KOPT-K1 (cell line): ENCODE measurements around the gene BCKDK.
"Not testable (repeated sequence)": the region's sequence is repeated elsewhere in the genome, so short reads cannot be mapped to it uniquely, and the experiment has no call there.

Experiments used
- H3K27ac ChIP-seq: fragments of 200-600 bp; sonication (generic); 2 replicates; pipeline ENCODE4 v1.5.1; 2016; ENCODE audit warnings: antibody characterized with exemption, mild to moderate bottlenecking, low read depth, low read length; ENCODE audit not compliant: poor library complexity, severe bottlenecking
- H3K36me3 ChIP-seq: fragments of 200-600 bp; sonication (generic); 2 replicates; pipeline ENCODE4 v1.5.1; 2017; ENCODE audit warnings: antibody characterized with exemption, mild to moderate bottlenecking, low read length, moderate library complexity; ENCODE audit not compliant: insufficient read depth
- H3K9me3 ChIP-seq: fragments of 200-600 bp; sonication (generic); 2 replicates; pipeline ENCODE4 v1.5.1; 2017; ENCODE audit warnings: antibody characterized with exemption, low read length, mild to moderate bottlenecking; ENCODE audit not compliant: insufficient read depth, poor library complexity, severe bottlenecking

BCKDK gene

DNA sequence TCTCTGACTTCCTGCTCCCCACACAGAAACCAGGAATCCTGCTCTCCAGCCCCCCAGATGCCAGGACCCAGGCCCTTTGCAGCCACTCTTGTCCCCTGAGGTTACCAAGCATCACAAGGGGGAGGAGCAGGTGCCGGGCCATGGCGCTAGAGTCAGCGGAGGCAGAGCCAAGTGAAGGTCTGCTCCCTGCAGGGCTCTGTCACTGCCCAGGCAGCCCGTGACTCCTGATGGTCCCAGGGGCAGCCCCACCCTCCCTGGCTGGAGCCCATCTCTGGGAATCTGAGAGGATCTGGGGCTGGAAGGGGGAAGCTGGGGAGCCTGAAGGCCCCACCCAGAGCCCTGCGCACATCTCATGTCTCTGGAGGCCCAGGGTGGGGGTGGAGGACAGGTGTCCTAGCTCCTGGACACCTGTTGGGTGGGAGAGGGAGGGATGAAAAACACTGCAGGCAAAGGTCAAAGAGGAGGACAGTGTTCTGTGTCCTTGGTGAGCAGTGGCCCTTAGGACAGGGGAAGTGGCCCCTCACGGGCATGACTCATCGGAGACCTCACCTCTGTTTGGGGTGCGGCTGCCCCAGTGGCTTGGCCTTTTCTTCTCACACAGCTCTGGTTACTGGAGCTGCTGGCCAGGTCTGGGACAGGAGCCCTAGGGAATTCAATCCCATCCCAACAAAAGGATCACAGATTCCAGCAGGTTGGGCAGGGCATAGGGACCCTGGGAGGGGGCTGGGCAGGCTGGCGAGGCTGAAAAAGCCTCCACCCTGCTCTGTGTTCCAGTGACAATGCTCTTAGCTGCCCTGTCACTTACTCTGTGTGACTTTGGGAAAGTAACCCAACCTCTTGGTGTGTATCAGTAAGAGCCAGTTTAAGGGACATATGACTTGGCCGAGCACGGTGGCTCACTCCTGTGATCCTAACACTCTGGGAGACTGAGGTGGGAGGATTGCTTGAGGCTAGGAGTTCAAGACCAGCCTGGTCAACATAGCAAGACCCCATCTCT, 42.0 kb downstream of the BCKDK start, which contains the start of gene PRSS36:
TSS of gene PRSS36 (minus strand) at position 173 of the 997 bp plus-strand sequence. CDS start at position 142, 31 bp downstream.
- no peak within 1 kb of the TSS for H3K27ac ChIP-seq

DNA sequence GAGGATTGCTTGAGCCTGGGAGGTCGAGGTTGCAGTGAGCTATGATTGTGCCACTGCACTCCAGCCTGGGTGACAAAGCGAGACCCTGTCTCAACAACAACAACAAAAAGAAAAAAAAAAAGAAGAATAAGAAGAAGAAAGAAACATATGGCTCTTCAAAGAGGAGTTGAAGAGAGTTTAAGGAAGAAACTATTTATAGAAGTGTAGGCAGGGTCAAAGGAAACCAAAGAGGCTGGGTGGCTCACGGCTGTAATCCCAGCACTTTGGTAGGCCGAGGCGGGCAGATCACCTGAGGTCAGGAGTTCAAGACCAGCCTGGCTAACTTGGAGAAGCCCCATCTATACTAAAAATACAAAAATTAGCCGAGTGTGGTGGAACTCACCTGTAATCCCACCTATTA, 42.8 kb downstream of the BCKDK start:
- not testable (repeated sequence) for H3K36me3 ChIP-seq, H3K27ac ChIP-seq, H3K9me3 ChIP-seq

More for the DNA sequence above, 42.0 kb downstream of the BCKDK start, which contains the start of gene PRSS36:
- Histone ChIP-seq H3K9me3 (no peaks in the 10 kb centered on the region), H3K36me3 (no peaks in the 10 kb centered on the region)

DNA sequence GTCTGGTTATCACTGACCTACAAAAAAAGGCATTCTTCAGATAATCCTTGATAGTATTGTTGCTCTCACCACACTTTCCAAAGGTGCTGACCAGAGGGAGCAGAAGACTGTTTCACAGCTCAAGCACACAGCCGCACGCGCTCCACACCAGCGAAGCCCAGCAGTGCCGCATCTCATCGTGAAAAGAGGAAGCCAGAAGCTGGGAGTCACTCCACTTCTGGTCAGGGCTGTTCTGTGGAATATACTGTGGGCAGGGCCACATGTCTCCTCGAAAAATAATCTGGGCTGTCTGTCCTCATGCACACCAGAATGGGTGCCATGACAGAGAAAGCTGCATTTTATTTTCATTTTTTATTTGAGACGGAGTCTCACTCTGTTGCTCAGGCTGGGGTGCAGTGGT, 49.0 kb downstream of the BCKDK start:
- Histone ChIP-seq H3K36me3 (no peaks in the 10 kb centered on the region), H3K9me3 (no peaks in the 10 kb centered on the region), H3K27ac (no peak overlapping the region)
